GM21576 (cell line): ENCODE data around the gene SH3PXD2A.
"Not testable (repeated sequence)": the region's sequence is repeated elsewhere in the genome, so short reads cannot be mapped to it uniquely, and the experiment has no call there.

Source experiments
- ATAC-seq: cut with Tn5 transposase; IDR thresholded peaks from one replicate; pipeline ENCODE4 v1.9.1; 2021; ENCODE audit warnings: mild to moderate bottlenecking, moderate library complexity; ENCODE audit not compliant: unreplicated experiment

Gene SH3PXD2A

DNA sequence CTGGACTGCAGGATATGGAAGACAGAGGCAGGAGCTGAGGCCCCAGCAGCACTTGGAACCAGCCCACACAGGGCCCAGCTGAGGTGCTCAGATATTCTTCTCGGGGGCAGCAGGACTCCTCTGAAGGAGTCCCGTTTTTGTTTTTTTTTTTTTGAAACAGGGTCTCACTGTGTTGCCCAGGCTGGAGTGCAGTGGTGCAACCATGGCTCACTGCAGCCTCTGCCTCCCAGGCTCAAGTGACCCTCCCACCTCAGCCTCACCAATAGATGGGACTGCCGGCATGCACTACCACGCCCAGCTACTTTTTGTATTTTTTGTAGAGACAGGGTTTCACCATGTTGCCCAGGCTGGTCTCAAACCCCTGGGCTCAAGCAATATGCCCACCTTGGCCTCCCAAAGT is 124.3 kb downstream of the SH3PXD2A start:
- not testable (repeated sequence) for ATAC-seq

DNA sequence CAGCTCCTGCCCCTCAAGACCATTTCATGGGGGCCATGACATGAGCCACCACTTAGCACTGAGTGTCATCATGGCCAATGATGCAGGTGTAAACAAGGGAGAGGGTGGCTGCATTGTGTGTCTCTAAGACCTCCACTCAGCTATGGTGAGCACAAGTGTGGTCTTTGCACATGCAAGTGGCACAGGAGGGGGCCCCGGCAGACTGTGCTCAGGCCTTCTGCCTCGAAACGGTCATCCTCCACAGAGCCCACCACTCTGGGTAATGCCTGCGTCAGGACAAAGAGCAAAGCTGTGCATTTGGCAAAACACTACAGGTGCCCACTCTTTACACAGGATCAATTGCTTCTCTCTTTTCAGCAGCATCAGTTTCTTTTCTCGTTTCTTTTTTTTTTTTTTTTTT is 125.5 kb downstream of the SH3PXD2A start:
- no peak for ATAC-seq

DNA sequence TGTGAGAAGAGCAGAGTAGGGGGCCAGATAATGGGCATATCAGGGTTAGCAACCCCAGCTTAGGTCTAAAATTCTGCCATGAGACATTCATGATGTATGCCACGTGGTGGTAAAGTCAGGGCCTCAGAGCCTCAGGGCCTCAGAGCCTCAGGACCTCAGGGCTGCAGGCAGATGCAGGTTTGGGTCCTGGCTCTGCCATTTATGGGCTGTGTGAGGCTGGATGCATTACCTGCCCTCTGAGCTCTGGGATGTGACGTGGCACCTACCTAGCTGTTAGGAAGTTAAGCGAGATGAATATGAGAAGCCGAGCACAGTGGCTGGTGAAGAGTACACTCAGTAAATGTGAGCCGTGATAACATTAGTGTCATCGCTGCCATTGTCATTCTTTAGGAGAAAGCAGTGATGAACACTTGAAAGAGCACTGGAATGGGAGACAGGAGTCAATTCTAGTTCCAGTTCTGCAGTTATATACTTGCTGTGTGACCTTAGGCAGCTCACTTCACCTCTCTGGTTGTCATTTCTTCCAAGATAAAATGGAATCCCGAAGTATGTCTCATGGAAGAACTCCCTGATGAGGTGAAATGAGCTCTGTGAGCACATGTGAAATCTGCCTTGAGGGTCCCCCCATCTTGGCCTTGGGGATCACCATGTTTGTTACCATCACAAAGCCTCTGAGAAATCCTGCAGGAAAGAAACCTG is 127.2 kb downstream of the SH3PXD2A start:
- ATAC-seq, result no peak

DNA sequence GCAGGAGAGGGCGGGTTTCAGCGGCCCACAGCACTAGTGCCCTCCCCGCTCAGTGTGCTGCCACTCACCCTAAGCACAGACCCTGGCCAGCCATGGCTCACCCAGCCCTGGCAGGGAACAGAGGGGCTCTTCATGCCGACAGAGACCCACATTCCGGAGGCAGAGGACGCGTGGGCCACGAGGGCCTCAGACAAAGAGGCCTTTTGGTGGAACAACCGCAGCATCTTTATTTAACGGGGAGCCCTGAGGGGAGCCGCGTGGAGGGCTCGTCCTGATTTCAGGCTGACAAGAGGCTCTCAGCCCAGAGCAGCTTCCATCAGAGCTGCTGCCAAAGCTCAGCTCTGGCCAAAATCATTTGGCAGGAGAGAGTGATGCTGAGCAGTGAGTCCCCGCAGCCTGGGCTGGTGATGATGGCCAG is 127.8 kb downstream of the SH3PXD2A start:
- ATAC-seq, result no peak

DNA sequence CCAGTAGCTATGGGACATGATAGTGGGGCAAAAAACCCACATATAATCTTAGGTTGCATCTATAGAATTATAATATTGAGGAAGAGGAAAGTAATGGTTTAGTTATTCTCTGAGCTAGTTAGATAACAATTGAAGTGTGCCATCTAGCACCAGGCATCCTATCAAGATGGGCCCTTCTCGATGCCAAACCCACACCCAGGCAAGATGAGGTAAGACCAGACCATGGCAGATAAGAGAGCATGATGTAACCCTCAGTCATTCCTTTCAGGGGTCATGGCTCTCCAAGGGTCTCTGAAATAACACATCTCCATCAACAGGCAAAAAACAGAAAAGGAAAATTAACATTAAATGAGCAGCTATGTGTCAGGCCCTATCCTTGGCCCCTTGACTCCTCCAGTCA is 128.7 kb downstream of the SH3PXD2A start:
- no peak for ATAC-seq

DNA sequence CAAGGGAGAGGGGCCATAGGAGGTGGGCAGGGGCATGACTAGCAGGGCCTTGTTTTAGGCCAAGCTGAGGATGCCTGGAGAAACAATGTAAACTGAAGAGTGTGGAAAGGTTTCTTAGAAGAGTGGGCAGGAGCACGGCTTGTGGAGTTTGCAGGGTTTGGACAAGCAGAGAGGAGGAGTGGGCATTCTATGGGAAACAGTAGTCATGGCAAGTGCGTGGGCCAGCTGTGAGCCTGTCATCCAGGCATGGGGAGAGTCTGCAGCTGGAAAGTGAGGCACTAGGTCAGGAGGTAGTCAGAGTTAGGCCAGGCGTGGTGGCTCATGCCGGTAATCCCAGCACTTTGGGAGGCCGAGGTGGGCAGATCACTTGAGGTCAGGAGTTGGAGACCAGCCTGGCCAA is 130.1 kb downstream of the SH3PXD2A start:
- ATAC-seq, result no peak

DNA sequence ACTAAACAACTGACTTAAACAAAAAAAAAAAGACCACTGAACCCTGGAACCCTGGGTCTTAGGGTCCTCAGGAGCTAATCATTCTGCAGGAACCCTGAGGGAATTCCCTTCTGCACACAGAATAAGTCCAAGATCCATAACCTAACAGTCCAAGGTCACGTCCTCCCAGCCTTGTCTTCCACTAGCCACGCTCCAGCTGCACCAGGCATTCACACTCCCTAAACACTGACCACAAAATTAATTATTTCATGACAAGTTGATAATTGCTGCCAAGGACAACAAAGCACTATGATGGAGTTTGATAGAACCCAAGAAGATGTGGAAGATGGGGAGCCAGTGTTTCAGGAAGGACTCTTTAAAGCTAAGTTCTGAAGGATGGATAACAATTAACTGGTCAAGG is 130.6 kb downstream of the SH3PXD2A start:
- ATAC-seq, result no peak

DNA sequence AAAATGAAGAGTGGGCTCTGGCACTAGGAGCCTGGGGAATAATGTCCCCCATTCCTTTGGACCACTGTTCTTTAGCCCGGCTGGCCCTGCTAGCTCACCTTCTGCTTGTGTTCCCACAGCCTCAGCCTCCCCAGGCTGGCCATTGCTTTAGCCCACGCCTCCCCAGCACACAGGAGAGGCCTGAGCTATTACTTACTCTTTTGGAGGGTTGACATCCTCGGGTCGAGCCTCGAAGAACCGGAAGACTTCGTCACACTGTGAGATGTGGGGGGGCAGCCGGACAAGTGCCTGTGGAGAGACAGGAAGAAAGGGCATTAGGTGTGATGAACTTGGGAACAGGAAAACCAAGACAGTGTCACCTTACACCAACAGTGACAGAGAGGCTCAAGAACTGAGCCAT is 131.3 kb downstream of the SH3PXD2A start:
- no peak for ATAC-seq

DNA sequence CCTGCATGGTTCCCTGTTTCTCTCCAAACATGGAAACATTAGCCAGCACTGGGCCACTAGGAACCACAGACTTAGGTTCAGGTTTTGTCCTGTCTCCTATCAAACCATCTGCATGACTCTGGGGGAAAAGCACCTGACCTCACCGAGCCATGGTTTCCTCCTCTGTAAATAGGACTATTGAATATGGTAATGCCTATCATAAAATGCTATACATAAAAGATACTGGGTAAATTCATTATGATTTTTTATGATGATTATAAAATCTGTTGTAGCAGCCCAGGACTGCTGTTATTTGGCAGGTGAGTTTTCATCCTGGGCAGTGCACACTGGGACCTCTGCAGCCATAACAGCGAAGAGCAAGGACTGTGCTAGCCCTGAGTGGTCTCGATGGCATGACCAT is 131.8 kb downstream of the SH3PXD2A start:
- ATAC-seq, result no peak

DNA sequence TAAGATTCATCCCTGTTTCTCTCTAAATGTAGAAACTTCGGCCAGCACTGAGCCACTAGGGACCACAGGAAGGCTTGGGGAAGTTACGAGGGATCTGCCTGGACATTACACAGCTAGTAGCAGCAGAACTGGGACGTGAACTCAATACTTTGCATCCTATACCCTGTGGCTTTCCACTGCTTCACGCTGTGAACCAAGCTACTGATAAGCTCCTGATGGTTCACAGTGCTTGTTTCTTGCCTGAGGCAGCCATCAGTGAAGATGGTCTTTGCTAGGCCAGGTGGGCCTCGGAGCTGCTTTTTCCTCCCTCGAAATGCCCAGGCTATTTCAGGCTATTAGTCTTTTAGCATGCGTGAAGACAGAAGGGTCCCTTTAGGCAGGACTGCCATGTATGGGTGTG is 132.7 kb downstream of the SH3PXD2A start:
- no peak for ATAC-seq

DNA sequence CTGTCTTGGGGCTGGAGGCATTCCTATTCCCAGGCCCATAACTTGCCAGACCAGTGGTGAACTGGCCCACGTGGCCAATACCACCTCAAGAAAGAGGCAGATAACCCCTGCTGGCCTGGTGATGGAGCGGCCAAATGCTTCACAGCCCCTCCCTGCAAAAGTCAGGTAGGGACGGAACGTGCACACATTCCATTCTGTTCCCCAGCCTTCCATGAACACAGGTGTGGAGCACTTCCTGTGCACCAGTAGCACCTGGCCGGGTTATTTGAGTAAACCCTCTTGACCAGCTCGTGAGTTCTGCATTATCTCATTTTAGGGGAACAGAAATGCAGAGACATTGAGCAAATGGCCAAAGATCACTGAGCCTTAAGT is 134.4 kb downstream of the SH3PXD2A start:
- ATAC-seq, result no peak

DNA sequence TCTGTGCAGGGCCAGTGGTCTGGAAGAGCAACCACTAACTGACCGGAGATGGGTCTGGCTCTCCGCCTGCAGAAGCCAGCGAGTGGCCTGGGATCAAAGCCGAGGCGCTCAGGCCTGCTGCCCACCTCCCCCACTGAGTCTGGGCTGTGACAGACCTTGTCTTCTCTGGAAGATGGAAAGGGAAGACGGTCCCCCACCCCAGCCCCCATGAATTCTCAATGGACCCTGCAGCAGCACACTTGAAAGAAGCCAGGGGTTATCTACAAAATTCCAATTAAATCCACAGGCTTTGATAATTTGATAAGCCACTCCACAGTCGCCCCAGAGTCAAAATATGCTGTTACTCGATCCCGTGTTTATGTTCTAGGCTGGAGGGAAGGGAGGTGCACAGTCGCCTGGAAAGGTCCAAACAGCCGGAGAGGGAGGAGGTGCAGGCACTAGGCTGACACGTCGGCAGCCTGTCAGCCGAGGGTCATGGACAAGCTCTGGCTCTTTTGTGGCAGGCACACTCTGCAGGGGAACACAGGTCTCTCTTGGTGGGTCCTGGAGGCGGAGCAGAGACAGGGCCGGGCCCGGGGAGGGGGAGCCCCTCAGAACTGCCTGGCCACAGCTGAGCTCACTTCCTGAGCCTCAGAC is 134.9 kb downstream of the SH3PXD2A start:
- ATAC-seq, result no peak

DNA sequence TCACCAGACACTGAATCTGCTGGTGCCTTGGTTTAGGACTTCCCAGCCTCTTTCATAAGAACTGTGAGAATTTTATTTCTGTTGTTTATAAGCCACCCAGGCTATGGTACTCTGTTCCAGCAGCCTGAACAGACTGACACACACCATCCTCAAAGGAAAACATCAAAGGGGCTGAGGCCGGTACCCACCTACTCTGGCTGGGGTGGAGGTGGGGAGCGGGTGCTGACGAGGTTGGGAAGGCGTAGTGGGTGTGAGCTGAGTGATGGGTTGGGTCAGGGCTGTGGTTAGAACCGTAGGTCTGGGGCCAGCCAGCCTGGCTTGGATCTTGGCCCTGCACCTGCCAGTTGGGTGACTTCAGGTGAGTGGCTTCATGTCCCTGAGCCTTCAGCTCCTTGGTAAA is 136.3 kb downstream of the SH3PXD2A start:
- no peak for ATAC-seq

DNA sequence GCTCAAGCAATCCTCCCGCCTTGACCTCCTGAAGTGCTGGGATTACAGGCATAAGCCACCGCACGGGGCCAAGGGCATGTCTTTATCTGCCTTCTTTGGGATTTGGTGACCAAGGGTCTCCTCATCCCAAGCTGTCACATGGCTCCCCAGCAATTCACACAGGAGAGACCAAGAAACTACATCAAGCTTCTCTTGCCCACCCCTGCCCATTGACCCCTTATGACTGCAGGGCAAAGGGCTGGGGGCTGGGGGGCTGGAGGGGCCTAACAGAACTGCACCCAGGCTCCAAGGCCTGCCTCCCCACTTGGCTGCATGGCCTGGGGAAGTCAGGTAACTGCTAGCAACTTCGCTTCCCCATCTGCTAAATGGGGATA is 137.1 kb downstream of the SH3PXD2A start:
- no peak for ATAC-seq

DNA sequence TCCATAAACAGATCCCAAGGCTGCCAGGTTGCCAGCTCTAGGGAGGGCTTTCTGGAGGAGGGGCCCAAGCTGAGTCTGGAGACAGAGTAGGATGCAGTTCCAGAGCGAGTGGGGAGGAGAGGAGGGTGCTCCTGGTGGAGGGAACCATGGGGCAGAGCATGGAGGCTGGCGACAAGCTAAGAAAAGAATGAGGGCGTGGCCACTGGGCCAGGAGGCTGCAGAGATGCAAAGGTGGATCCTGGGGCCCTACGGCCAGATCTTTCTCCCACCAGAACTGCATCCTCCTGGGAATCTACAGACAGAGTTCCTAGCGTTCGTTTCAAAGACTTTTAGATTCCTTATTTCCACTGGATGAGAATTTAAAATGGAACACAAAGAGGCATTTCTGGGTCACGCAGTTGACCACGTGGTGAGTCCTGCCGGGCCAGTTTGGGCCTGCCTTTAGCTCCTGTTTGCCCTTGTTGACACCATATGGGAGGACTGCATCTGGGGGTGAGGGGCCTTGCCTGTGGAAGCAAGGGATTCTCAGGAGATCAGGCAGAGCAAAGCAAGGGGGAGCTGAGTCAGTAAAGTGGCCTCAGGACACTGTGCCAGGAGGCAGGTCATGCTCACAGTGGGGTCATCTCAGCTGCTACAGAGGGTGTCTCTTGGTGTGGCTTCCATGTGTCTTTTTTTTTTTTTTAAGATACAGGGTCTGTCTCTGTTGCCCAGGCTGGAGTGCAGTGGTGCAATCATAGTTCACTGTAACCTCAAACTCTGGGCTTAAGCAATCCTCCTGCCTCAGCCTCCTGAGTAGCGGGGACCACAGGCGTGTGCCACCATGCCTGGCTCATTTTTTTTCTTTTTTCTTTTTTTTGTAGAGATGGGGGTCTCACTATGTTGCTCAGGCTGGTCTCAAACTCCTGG is 137.8 kb downstream of the SH3PXD2A start:
- no peak for ATAC-seq

DNA sequence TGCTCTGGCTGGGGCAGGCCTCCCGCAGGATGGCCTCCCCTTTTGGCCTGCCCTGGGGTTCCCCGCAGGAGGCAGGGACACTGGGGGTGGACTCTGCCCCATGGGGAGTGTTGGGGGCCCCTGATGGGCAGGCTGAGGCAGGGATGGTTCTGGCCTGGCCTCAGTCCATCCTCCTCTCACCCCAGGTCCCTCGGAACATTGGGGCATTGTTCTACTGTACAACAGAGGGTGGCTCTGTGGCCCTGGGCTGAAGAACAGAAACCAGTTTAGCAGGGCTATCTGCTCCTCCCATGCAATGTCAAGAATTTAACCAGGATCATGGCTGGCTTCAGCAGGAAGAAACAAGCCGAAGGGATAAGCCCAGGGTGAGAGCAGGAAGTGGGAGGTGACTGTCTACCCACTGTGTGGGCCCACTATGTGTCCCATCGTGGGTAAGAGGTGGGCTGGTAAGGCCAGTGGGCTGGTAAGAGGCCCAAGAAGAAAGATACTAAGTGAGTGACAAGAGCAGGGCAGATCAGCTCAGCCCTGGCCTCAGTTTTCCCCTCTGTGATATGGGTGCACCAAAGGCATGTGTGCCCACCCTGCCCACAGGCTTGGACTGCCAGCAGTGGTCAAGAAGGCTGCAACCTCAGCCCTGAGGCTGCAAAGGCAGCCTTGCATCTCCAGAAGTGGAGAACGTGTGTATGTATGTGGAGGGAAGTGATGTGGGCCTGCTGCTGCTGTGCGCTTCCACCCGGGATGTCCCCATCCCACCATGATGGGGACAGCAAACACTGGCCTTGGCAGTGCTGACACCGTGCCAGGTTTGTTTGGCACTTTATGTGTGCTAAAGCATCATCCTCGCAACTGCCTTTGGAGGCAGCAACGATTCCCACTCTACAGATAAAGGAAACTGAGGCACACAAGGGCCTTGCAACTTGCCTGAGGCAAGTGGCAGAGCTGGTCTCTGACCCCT is 138.9 kb downstream of the SH3PXD2A start:
- ATAC-seq, result no peak

DNA sequence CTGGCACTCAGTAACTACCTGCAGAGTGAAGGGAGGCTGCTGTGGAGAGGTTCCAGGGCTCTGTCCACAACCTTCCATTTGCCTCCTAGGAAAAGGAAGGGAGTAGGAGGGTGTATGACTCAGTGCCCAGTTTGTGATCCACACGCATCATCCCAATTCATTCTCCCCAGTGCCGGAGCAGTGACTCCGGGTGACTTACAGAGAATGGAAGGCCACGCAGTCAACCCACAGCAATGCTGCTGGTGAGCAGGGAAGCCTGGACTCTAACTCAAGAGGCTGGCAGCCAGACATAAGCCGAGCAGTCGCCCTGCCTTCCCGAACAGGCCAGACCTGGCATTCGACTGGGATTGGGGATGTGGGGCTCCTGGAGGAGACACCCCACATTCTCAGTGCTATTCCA is 139.9 kb downstream of the SH3PXD2A start:
- ATAC-seq, result no peak

DNA sequence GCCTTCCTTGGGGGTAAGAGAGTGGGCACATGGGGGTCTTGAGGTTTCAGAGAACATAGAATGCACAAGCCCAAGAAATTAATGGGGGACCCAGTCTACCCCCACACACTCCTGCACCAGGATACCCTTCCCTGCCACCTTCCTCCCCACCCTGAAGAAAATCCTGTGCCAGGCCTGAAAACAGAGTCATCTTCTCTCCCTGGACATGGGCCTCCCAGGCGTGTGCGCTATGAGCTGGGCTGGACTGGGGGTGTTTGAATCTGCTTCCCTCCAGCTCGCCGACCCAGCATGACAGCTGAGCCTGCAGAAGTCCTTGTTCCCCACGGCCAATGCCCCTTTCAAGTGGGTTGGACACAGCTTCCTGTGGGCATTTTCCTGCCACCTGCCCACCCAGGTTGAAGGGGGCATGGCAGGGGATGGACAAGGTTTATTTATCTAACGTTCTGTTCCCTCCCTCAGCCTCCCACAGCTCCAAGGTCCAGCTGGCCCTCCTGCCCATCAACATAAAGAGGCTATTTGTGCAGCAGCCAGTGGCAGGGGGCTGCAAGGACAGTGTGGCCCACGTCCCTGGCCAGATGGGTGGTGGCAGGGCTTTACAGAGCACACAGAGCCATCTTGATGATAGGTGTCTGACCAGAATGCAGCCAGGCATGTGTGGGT is 141.0 kb downstream of the SH3PXD2A start:
- ATAC-seq, result no peak

DNA sequence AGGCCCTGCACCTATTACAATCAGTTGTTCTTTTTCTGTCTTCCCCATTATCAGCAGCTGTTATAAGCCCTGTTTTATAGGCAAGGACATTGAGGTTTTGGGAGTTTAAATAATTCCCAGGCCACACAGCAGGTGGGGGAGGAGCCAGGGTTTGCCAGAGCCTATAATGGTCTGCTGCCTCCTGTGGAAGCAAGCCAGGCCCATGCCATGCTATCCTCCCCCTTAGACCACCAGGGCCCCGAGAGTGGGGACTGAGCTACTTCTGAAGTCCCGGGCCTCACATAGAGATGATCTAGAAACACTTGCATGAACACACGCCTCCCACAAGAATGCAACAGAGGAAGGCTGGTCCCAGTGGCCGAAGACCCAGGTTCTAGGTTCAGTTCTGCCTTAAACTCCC is 141.7 kb downstream of the SH3PXD2A start:
- ATAC-seq, result no peak

DNA sequence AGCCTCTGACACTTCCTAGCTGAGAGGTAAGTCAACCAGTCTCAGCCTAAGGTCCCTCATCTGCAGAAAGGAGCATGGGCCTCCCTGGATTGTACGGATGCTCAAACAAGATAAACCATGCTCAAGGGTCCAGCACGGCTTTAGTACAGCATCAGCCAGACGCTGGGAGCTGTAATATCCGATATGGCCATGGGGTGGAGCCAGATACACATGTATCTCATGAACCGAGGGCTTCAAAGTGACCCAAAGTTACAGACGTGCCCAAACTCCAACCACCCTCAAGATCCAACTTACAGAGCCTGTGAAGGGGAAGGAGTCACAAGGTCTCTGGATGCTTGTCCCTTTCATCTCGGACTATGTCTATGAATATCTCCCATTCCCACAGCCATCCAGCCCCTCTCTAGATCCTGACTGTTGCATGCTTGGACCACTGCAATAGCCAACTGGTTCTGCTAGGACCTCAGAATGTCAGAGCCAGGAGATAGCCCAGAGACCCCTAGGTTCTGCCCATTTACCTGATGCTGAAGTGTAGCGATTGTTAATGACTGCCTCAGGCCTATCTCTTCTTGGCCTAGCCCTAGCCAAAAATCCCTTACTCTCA is 142.4 kb downstream of the SH3PXD2A start:
- no peak for ATAC-seq
